H1 (cell line): Measurements from ENCODE around the gene SIRT5. TPM values are rescaled to one million over a fixed set of nuclear protein-coding genes. Genes with fewer than 3 reads are reported as not detected.

Experiments
- CTCF ChIA-PET: fragments of 300-600 bp; sonication (Branson Sonifier 250); formaldehyde crosslinking; loops from one replicate; lab custom pipeline; 2021; ENCODE audit not compliant: partially characterized antibody; lab: Charles Lee
- POLR2A ChIA-PET: fragments of 300-600 bp; sonication (Branson Sonifier 250); formaldehyde crosslinking; loops from one replicate; lab custom pipeline; 2021; ENCODE audit warnings: inconsistent platforms; ENCODE audit not compliant: partially characterized antibody; lab: Charles Lee
- DNase-seq, 2 experiments: peaks; one replicate each; pipeline versions ENCODE4 v3.0.0 to v3.0.0-alpha.2; 2010 to 2022; ENCODE audit warnings: low spot score in 2 of 2, low read depth in 1 of 2, mixed read lengths in 1 of 2
- FAIRE-seq: peaks from 2 replicates; lab custom pipeline; 2011; peaks lifted over from hg19 to GRCh38; lab: Jason Lieb, UNC
- H2AFZ ChIP-seq: 2 replicates; pipeline ENCODE4 v1.8.1; 2012; ENCODE audit warnings: low read length, inconsistent platforms
- H2AK5ac ChIP-seq: 2 replicates; pipeline ENCODE4 v1.6.1; 2013; ENCODE audit warnings: low read depth, low read length
- H2BK120ac ChIP-seq: replicated peaks from 2 replicates; pipeline ENCODE3; 2013; ENCODE audit warnings: low read depth, low read length, inconsistent platforms
- H2BK12ac ChIP-seq: 2 replicates; pipeline ENCODE4 v1.6.1; 2013; ENCODE audit warnings: low read depth, low read length
- H2BK15ac ChIP-seq: 2 replicates; pipeline ENCODE4 v1.6.1; 2013; ENCODE audit warnings: low read length
- H2BK20ac ChIP-seq: 2 replicates; pipeline ENCODE4 v1.6.1; 2013; ENCODE audit warnings: low read length
- H2BK5ac ChIP-seq: 2 replicates; pipeline ENCODE4 v1.6.1; 2013; ENCODE audit warnings: low read depth, low read length
- H3K14ac ChIP-seq: 2 replicates; pipeline ENCODE4 v1.6.1; 2013; ENCODE audit warnings: inconsistent platforms; ENCODE audit not compliant: insufficient read length
- H3K18ac ChIP-seq: 2 replicates; pipeline ENCODE4 v1.6.1; 2013; ENCODE audit warnings: low read length; ENCODE audit errors: extremely low read depth
- H3K23ac ChIP-seq: 2 replicates; pipeline ENCODE4 v1.6.1; 2013; ENCODE audit warnings: inconsistent platforms; ENCODE audit not compliant: insufficient read length
- H3K23me2 ChIP-seq: 2 replicates; pipeline ENCODE4 v1.6.1; 2013; ENCODE audit warnings: low read depth, low read length
- H3K27ac ChIP-seq: 2 replicates; pipeline ENCODE4 v1.6.1; 2011; ENCODE audit warnings: low read depth, low read length, inconsistent platforms
- H3K27me3 ChIP-seq, 4 experiments: replicated peaks in 1 of 4; 1 replicate in 1 of 4; 2 replicates in 3 of 4; pipeline versions ENCODE4 v1.6.1 to v1.8.1; 2011 to 2013; ENCODE audit warnings: low read length in 3 of 4, mild to moderate bottlenecking in 3 of 4, inconsistent platforms in 2 of 4, mixed read lengths in 2 of 4, moderate library complexity in 1 of 4; ENCODE audit not compliant: control insufficient read depth in 3 of 4, insufficient read depth in 3 of 4; ENCODE audit errors: extremely low read depth in 1 of 4
- H3K36me3 ChIP-seq, 4 experiments: 2 replicates each; pipeline versions ENCODE4 v1.6.1 to v1.8.1; 2011 to 2013; ENCODE audit warnings: mild to moderate bottlenecking in 4 of 4, low read length in 3 of 4, moderate library complexity in 2 of 4, control low read depth in 1 of 4, inconsistent platforms in 1 of 4; ENCODE audit not compliant: insufficient read depth in 4 of 4, control insufficient read depth in 2 of 4
- H3K4ac ChIP-seq: replicated peaks from 2 replicates; pipeline ENCODE3; 2013; ENCODE audit warnings: low read length, low read depth, mixed read lengths, inconsistent platforms; ENCODE audit not compliant: insufficient read length
- H3K4me1 ChIP-seq, 4 experiments: replicated peaks in 1 of 4; 1 replicate in 1 of 4; 2 replicates in 3 of 4; pipeline versions ENCODE4 v1.6.1 to v1.8.1; 2011 to 2013; ENCODE audit warnings: low read length in 3 of 4, inconsistent platforms in 2 of 4, mixed read lengths in 1 of 4; ENCODE audit not compliant: insufficient read depth in 4 of 4, control insufficient read depth in 3 of 4
- H3K4me2 ChIP-seq, 2 experiments: 2 replicates each; pipeline versions ENCODE4 v1.6.1 to v1.8.1; 2011 to 2013; ENCODE audit warnings: low read depth in 2 of 2, low read length in 2 of 2, control low read depth in 1 of 2, inconsistent platforms in 1 of 2, mild to moderate bottlenecking in 1 of 2; ENCODE audit not compliant: insufficient read depth in 1 of 2
- H3K4me3 ChIP-seq, 4 experiments: fragments of 200-600, 300-600 bp in 1 of 4; sonication (generic), shearing (Covaris generic), sonication (Bioruptor Twin) in 1 of 4; 2 replicates each; pipeline versions ENCODE4 v1.5.1 to v1.8.1; 2011 to 2016; ENCODE audit warnings: low read length in 4 of 4, low read depth in 3 of 4, control low read depth in 2 of 4, inconsistent platforms in 2 of 4, mild to moderate bottlenecking in 2 of 4, mixed read lengths in 1 of 4, moderate library complexity in 1 of 4; ENCODE audit not compliant: insufficient read depth in 2 of 4; ENCODE audit errors: extremely low read depth in 1 of 4
- H3K56ac ChIP-seq: replicated peaks from 2 replicates; pipeline ENCODE3; 2013; ENCODE audit warnings: low read depth, mild to moderate bottlenecking, mixed read lengths, low read length, inconsistent platforms; ENCODE audit not compliant: insufficient read length
- H3K79me1 ChIP-seq: 2 replicates; pipeline ENCODE4 v1.6.1; 2013; ENCODE audit warnings: low read depth, low read length, control low read depth
- H3K79me2 ChIP-seq, 2 experiments: 2 replicates each; pipeline versions ENCODE4 v1.6.1 to v1.8.1; 2012 to 2013; ENCODE audit warnings: low read length in 2 of 2, mild to moderate bottlenecking in 2 of 2, inconsistent platforms in 1 of 2; ENCODE audit not compliant: insufficient read depth in 2 of 2, control insufficient read depth in 1 of 2
- H3K9ac ChIP-seq, 4 experiments: replicated peaks in 1 of 4; 1 replicate in 1 of 4; 2 replicates in 3 of 4; pipeline versions ENCODE4 v1.6.1 to v1.8.1; 2011 to 2013; ENCODE audit warnings: low read depth in 3 of 4, low read length in 3 of 4, control low read depth in 2 of 4, mild to moderate bottlenecking in 2 of 4, moderate library complexity in 2 of 4, inconsistent platforms in 1 of 4; ENCODE audit errors: extremely low read depth in 1 of 4
- H3K9me3 ChIP-seq, 2 experiments: 2 replicates each; pipeline versions ENCODE4 v1.6.1 to v1.8.1; 2012 to 2013; ENCODE audit warnings: mild to moderate bottlenecking in 2 of 2, moderate library complexity in 2 of 2, control low read depth in 1 of 2, inconsistent platforms in 1 of 2, low read depth in 1 of 2, low read length in 1 of 2, mixed read lengths in 1 of 2; ENCODE audit not compliant: insufficient read depth in 2 of 2
- H4K20me1 ChIP-seq, 2 experiments: replicated peaks in 1 of 2; 2 replicates each; pipeline versions ENCODE3 to v1.8.1; 2011 to 2013; ENCODE audit warnings: inconsistent platforms in 2 of 2, low read length in 2 of 2, mild to moderate bottlenecking in 1 of 2; ENCODE audit not compliant: insufficient read depth in 2 of 2, control insufficient read depth in 1 of 2
- H4K5ac ChIP-seq: 2 replicates; pipeline ENCODE4 v1.6.1; 2013; ENCODE audit warnings: low read length, low read depth, mixed read lengths, inconsistent platforms; ENCODE audit not compliant: insufficient read length
- H4K8ac ChIP-seq: 2 replicates; pipeline ENCODE4 v1.8.0; 2013; ENCODE audit warnings: mild to moderate bottlenecking, moderate library complexity, low read length, inconsistent platforms; ENCODE audit not compliant: insufficient read depth; ENCODE audit errors: extremely low read depth
- H4K91ac ChIP-seq: replicated peaks from 2 replicates; pipeline ENCODE3; 2013; ENCODE audit warnings: low read length, mixed read lengths, inconsistent platforms; ENCODE audit not compliant: insufficient read length
- ASH2L ChIP-seq: fragments of 200-600, 300-600 bp; sonication (generic); IDR thresholded peaks from one replicate; pipeline ENCODE4 v1.7.1; 2017; ENCODE audit warnings: low read length
- BCL11A ChIP-seq, 2 experiments: IDR thresholded peaks; one replicate each; pipeline ENCODE4 v1.6.1; 2011; ENCODE audit warnings: low read depth in 2 of 2, low read length in 2 of 2, mild to moderate bottlenecking in 2 of 2
- CBX5 ChIP-seq: fragments of 300-800, 300-1000 bp; sonication (generic); IDR thresholded peaks from 2 replicates; pipeline ENCODE4 v1.7.1; 2016; ENCODE audit warnings: antibody characterized with exemption, low read length, low read depth
- EGR1 ChIP-seq: IDR thresholded peaks from 2 replicates; pipeline ENCODE4 v1.6.1; 2011; ENCODE audit warnings: low read depth, low read length, borderline replicate concordance
- JUN ChIP-seq: IDR thresholded peaks from 2 replicates; pipeline ENCODE4 v1.6.1; 2011; ENCODE audit warnings: low read depth, mild to moderate bottlenecking, improper control_type of control experiment, low read length
- NANOG ChIP-seq: IDR thresholded peaks from 2 replicates; pipeline ENCODE4 v1.6.1; 2011; ENCODE audit warnings: low read length, low read depth, mild to moderate bottlenecking, inconsistent platforms; ENCODE audit not compliant: insufficient read depth, poor library complexity, severe bottlenecking
- POU5F1 ChIP-seq: IDR thresholded peaks from 2 replicates; pipeline ENCODE4 v1.6.1; 2011; ENCODE audit warnings: low read depth, mild to moderate bottlenecking, low read length, moderate library complexity
- RNF2 ChIP-seq: fragments of 200-900, 300-1000 bp; sonication (generic); IDR thresholded peaks from 2 replicates; pipeline ENCODE4 v1.7.1; 2016; ENCODE audit warnings: borderline replicate concordance, low read depth, mild to moderate bottlenecking, antibody characterized with exemption, low read length; ENCODE audit not compliant: poor library complexity, severe bottlenecking; ENCODE audit errors: missing control alignments
- SAP30 ChIP-seq: fragments of 300-600 bp; sonication (generic); IDR thresholded peaks from 2 replicates; pipeline ENCODE4 v1.7.1; 2012; ENCODE audit warnings: low read length, moderate library complexity, mild to moderate bottlenecking, inconsistent platforms; ENCODE audit not compliant: insufficient read depth, insufficient replicate concordance
- TCF12 ChIP-seq: IDR thresholded peaks from 2 replicates; pipeline ENCODE4 v1.6.1; 2011; ENCODE audit warnings: low read depth, mild to moderate bottlenecking, low read length
- ZNF274 ChIP-seq: IDR thresholded peaks from 2 replicates; pipeline ENCODE4 v1.7.0; 2012; ENCODE audit warnings: low read length, borderline replicate concordance; ENCODE audit errors: extremely low read depth
- WGBS, 2 experiments: shearing (Covaris generic) in 1 of 2; methylation state at CpG; one replicate each; pipeline versions ENCODE4 v1.1.6 to v1.1.7; 2013 to 2015; ENCODE audit warnings: low lambda C conversion rate in 2 of 2, mixed read lengths in 2 of 2, inconsistent platforms in 1 of 2, low coverage in 1 of 2, missing lambda C conversion rate in 1 of 2; ENCODE audit not compliant: insufficient replicate concordance in 2 of 2, insufficient coverage in 1 of 2, insufficient read length in 1 of 2; ENCODE audit errors: extremely low coverage in 1 of 2, missing lambda C conversion rate in 1 of 2; 5-methylcytosine and 5-hydroxymethylcytosine counted together
- polyA plus RNA-seq, 7 experiments: library from polyadenylated mRNA; depleted of rRNA in 3 of 7; stranded (reverse) in 5 of 7; unstranded in 2 of 7; fragments of >200 nt in 5 of 7; fragments of 200-250 nt in 2 of 7; gene quantifications; 1 replicate in 5 of 7; 2 replicates in 1 of 7; 4 replicates in 1 of 7; pipeline versions ENCODE4 v1.2.1 to v1.2.3, GENCODE V29; 2011 to 2013; ENCODE audit warnings: missing spikeins in 2 of 7, mixed read lengths in 2 of 7
- total RNA-seq: library from RNA; stranded (reverse); fragmentation: NEBNext Ultra II Directional; extraction: Animal tissue kit (Norgen Biotek cat#: 25700); gene quantifications from 2 replicates; pipeline ENCODE4 v1.2.1, GENCODE V29; 2021

SIRT5 gene
- total and polyA plus RNA-seq, 2 of the 8 experiments (the other 6 are each of a cell fraction or from before 2014, with no cell fraction given) = 7.4 to 14.7 TPM

DNA sequence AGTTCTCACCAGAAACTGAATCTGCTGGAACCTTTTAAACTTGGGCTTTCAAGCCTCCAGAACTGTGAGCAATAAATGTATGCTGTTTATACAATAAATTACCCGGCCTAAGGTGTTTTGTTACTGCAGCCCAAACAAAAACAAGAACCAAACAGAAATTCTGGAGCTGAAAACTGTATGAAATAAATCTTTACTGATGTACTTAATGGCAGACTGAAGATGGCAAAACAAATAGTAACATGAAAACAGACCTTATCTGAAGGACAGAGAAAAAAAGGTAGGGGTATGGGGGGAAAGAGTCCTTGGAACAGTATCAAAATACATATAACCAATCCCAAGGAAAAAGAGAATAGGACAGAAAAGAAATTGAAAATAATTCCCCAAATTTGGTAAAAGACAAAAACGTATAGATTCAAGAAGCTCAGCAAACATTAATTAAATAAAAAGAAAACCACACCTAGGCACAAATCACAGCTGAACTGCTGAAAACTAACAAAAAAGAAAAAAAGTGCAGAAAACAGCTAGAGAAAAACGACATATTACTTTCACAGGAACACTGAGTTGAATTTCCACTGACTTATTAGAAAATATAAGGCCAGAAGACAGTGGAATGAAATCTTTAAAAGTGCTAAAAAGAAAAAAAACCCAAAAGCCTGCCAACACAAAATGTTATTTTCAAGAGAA, 88.4 kb downstream of the SIRT5 start:
- WGBS, 2 experiments = 79% methylated on average over 3 of the region's 3 CpGs; no CpG with 5 or more reads in 1 of the 2 experiments
- TF ChIP-seq SAP30 = no peak
- TF ChIP-seq ASH2L = no peak
- TF ChIP-seq ZNF274 = no peak
- TF ChIP-seq CBX5 = no peak
- TF ChIP-seq NANOG = no peak
- no peak for TF ChIP-seq POU5F1
- no peak for TF ChIP-seq JUN
- no peak for TF ChIP-seq RNF2
- TF ChIP-seq TCF12 = no peak
- TF ChIP-seq EGR1 = no peak
- TF ChIP-seq BCL11A (IDR thresholded peaks at IDR 0.05; ENCODE audit: low read depth in 2 of 2, low read length in 2 of 2) = no peak
- FAIRE-seq (no peak), DNase-seq (no peak)
- peaks cover 0 to 4% of the 10 kb centered on the region in 2 experiments for H4K20me1 ChIP-seq
- H2BK5ac ChIP-seq = no peak overlapping the region
- H2BK20ac ChIP-seq = no peak overlapping the region
- H3K27me3 ChIP-seq = no peaks in the 10 kb centered on the region
- H3K9me3 ChIP-seq = no peaks in the 10 kb centered on the region
- no peak overlapping the region for H3K18ac ChIP-seq
- no peak overlapping the region for H3K23ac ChIP-seq
- peaks cover 0 to 3% (median 0%) of the 10 kb centered on the region in 4 experiments; a peak in 2 of 7 replicates for H3K4me1 ChIP-seq
- H3K23me2 ChIP-seq = no peaks in the 10 kb centered on the region
- ChIA-PET POLR2A (no interaction called here), CTCF (no interaction called here)
- H3K79me1 ChIP-seq = no peaks in the 10 kb centered on the region
- no peaks in the 10 kb centered on the region for H3K36me3 ChIP-seq
- H3K4me2 ChIP-seq = no peak overlapping the region
- H2BK15ac ChIP-seq = no peak overlapping the region
- H4K8ac ChIP-seq = no peak overlapping the region
- no peak overlapping the region for H3K4ac ChIP-seq
- H2BK12ac ChIP-seq = no peak overlapping the region
- H3K14ac ChIP-seq = no peak overlapping the region
- H2BK120ac ChIP-seq = no peak overlapping the region
- no peak overlapping the region for H3K9ac ChIP-seq
- no peak overlapping the region for H4K5ac ChIP-seq
- no peak overlapping the region for H2AFZ ChIP-seq
- H3K27ac ChIP-seq = no peak overlapping the region
- H4K91ac ChIP-seq = no peak overlapping the region
- no peak overlapping the region for H2AK5ac ChIP-seq
- H3K79me2 ChIP-seq = peaks cover 4 to 90% of the 10 kb centered on the region in 2 experiments; a peak in 3 of 4 replicates
- no peak overlapping the region for H3K4me3 ChIP-seq
- H3K56ac ChIP-seq = no peak overlapping the region
